Activated T-cell treated with anti-CD3 and anti-CD28 coated beads, Interleukin-2, amount 50 U/mL, for 72 hours (primary cell): ENCODE results near the gene ADM. TPM values are rescaled to one million over a fixed set of nuclear protein-coding genes. Genes with fewer than 3 reads are reported as not detected.

Source experiments
- ATAC-seq, 2 donors: fragments of 150-1000 bp; cut with Tn5 transposase; replicated peaks in 1 of 2; 2 replicates each; pipeline ENCODE4 v1.10.0; 2021; ENCODE audit warnings: moderate library complexity in 2 of 2, mild to moderate bottlenecking in 1 of 2
- DNase-seq, 2 donors: peaks; one replicate each; pipeline ENCODE4 v3.0.0; 2021 to 2022; ENCODE audit warnings: mixed read lengths in 1 of 2
- H3K27ac Mint-ChIP-seq: one replicate; pipeline ENCODE4 v1.8.0; 2022; ENCODE audit warnings: mild to moderate bottlenecking, moderate library complexity, mixed read lengths
- H3K27me3 Mint-ChIP-seq: one replicate; pipeline ENCODE4 v1.8.0; 2022; ENCODE audit warnings: low read depth, mixed read lengths
- H3K36me3 Mint-ChIP-seq, 2 donors: one replicate each; pipeline ENCODE4 v1.8.0; 2022; ENCODE audit warnings: mixed read lengths in 2 of 2, mild to moderate bottlenecking in 1 of 2; ENCODE audit not compliant: insufficient read depth in 2 of 2
- H3K4me1 Mint-ChIP-seq: one replicate; pipeline ENCODE4 v1.8.0; 2022; ENCODE audit warnings: low read depth, mixed read lengths
- H3K4me3 Mint-ChIP-seq, 2 donors: one replicate each; pipeline ENCODE4 v1.8.0; 2022; ENCODE audit warnings: mild to moderate bottlenecking in 2 of 2, mixed read lengths in 2 of 2, moderate library complexity in 2 of 2
- H3K9me3 Mint-ChIP-seq, 2 donors: one replicate each; pipeline ENCODE4 v1.8.0; 2022; ENCODE audit warnings: mixed read lengths in 2 of 2
- total RNA-seq, 2 donors: library from RNA; stranded (reverse); gene quantifications; one replicate each; pipeline ENCODE4 v1.2.3, GENCODE V29; 2022

Gene ADM
- total RNA-seq, 2 donors from 2014 or later, result 2.0 to 4.6 TPM

DNA sequence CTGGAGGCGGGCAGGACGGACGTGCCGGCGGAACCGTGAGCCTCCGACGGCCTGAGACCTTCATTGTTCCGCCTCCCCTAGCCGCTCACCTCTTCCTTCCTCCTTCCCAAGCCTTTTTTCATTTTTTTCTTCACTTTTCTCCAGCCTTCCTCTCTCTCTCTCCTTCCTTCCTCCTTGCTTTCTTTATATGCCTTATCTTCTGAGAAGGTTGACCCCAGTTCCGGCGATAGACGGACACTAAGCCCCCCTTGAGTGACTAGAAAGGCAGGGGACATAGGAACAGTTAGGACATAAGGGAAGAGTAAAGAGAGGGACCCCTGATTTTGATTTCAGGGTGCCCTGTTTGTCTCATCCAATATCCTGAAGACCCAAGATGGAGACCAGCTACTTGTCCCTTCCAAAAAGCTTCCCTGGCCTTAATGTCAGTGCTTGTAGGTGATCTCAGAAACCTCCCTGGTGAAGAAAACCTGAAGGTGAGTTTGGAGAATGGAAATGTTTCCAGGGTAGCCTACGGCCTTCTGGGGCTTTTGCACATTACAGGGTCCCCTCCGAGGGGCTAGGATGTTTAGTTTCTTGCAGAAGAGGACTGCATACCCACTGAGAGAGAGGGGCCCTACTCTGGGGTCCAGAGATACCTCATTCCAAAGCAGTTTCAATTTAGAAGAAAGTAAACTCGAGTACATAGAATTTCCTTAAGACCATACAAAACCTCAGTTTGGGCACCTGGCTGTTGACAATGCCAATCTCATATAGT lies 3.5 kb downstream of the ADM start:
- Mint-ChIP-seq H3K4me1 (peaks cover 54% of the 10 kb centered on the region), H3K36me3 (peaks cover 0 to 4% of the 10 kb centered on the region in 2 donors), H3K4me3 (peak overlapping the region; percentile 92 to 93), H3K27ac (peak overlapping the region; percentile 7), H3K27me3 (peaks cover 48% of the 10 kb centered on the region), H3K9me3 (no peaks in the 10 kb centered on the region)
- DNase-seq (no peak), ATAC-seq (no peak)

DNA sequence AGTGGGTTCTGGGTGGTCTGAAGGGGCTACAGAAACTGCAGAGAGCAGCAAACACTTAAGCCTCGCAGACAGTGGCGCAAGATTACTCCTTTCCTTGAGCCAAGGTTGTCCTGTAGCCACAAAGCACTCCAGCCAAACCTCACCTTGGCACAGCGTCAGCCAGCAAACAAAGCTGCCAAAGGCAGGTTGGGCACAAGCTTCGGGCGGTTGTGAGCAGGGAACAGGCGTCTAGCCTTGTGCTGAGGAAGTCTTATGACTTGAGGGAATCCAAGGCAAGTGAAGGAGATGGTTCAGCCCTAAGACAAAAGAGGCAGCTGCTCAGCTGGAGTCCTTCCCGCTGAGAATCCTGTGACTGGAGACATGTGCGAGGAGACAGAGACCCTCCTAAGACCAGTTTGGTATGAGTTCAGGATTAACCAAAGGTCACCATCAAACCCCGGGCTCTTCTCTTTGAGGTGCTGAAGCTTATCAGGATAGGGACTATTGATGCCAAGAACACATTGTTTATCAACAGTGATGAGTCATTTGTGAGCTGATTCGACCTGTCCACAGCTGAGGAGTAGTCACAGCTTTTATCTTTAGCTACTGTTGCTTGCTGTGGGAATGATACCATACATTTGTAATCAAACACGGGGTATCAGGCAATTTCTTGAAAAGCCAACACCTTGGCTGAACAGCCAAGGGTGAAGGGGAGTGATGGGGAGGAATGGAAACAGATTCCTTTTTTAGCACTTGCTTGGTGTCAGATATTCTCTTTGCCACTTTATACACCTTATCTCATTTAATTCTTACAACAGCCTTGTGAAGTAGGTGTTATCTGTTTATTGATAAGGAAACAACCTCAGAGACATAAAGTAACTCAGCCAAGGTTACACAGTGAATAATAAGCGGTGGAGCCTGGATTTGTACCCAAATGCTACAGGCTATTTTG lies 4.6 kb downstream of the ADM start:
- peaks cover 43% of the 10 kb centered on the region for H3K4me1 Mint-ChIP-seq
- H3K27ac Mint-ChIP-seq, result no peak overlapping the region
- no peak for DNase-seq
- peaks cover 38% of the 10 kb centered on the region for H3K27me3 Mint-ChIP-seq
- ATAC-seq, result no peak
- peaks cover 0 to 2% of the 10 kb centered on the region in 2 donors for H3K36me3 Mint-ChIP-seq
- H3K4me3 Mint-ChIP-seq, result peak overlapping the region in 1 of 2 donors; percentile 93
- H3K9me3 Mint-ChIP-seq, result no peaks in the 10 kb centered on the region

DNA sequence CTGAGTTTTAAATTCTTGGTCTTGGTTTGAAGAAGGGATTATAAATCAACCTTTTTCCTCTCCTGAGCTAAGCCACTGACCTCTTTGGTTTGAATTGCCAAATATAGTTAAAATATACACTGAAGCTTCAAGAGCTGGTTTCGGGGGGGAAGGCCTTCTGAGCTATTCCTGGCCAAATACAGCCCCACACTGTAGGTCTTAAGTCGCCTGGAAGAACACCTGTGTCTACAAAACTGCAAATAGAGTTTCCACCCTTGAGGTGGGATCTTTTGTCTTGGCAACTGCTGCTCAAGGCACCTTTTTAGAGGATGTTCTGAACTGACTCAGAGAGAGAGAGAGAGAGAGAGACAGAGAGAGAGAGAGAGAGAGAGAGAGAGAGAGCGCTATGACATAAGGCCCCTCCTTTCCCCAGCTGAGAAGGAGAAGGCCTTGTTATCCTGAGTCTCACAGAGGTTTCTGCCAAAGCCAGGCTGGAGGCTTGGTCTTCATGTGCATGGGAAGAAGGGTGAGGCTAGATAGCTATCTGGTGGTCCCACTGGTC lies 5.5 kb downstream of the ADM start:
- peaks cover 0 to 2% of the 10 kb centered on the region in 2 donors for H3K36me3 Mint-ChIP-seq
- peak overlapping the region in 1 of 2 donors; percentile 7 for H3K4me3 Mint-ChIP-seq
- H3K9me3 Mint-ChIP-seq, result no peaks in the 10 kb centered on the region
- H3K4me1 Mint-ChIP-seq, result peaks cover 41% of the 10 kb centered on the region
- H3K27ac Mint-ChIP-seq, result no peak overlapping the region
- DNase-seq (no peak), ATAC-seq (no peak)
- H3K27me3 Mint-ChIP-seq, result peaks cover 32% of the 10 kb centered on the region

DNA sequence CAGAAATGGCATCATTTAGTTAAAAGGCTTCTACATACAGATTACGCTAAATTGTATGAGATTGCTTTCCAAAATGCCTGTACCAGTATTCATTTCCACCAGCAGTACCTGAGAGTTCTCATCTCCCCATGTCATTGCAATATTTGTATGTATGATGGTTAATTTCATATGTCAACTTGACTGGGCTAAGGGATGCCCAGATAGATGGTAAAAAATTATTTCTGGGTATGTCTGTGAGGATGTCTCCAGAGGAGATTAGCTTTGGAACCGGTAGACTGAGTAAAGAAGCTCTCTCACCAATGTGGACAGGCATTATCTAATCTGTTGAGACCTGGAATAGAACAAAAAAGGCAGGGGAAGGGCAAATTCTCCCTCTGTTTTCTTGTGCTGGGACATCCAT lies 6.9 kb downstream of the ADM start:
- Mint-ChIP-seq H3K27me3 (peaks cover 23% of the 10 kb centered on the region), H3K4me1 (peaks cover 27% of the 10 kb centered on the region), H3K27ac (no peak overlapping the region), H3K36me3 (peaks cover 0 to 2% of the 10 kb centered on the region in 2 donors), H3K9me3 (no peaks in the 10 kb centered on the region), H3K4me3 (no peak overlapping the region)
- DNase-seq (no peak), ATAC-seq (no peak)

DNA sequence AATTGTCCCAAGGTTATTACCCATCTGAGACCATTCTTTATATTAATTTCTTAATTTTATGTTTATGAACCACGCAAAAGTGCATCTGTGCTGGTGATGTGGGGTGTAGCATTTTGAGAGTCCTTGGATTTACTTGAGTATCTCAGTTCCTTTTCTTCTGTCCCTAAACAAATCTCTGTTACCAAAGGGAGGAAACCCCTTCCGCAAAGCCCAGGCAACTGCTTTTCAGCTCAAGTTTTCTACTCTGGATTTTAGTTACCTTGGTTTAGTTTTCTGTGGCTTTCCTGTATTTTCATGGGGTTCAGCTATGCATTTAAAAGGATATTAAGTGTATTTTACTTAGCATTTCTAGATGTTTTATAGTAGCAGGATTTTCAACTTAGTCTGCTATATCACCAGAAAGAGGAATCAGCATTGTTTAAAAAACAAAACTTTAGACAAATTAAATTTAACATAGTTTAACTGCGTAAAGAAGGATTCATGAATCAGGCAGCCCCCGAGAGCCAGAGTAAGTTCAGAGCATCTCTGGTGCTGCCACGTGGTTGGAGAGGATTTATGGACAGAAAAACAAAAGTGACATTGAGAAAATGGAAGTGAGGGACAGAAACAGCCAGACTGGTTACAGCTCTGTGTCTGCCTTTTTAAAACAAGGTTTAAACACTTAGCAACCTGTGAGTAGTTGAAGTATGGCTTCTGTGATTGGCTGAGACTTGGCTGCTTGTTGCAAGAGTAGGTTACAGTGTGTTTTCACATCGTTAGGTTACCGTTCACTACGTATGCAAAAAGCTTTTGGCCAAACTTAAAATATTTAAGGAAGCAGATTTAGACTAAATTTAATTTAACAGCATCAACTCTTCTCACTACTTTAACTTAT lies 9.6 kb downstream of the ADM start:
- H3K27me3 Mint-ChIP-seq, result peaks cover 12% of the 10 kb centered on the region
- H3K4me1 Mint-ChIP-seq, result peaks cover 18% of the 10 kb centered on the region
- H3K27ac Mint-ChIP-seq, result no peak overlapping the region
- no peaks in the 10 kb centered on the region for H3K36me3 Mint-ChIP-seq
- no peak overlapping the region for H3K4me3 Mint-ChIP-seq
- H3K9me3 Mint-ChIP-seq, result no peaks in the 10 kb centered on the region
- DNase-seq (peak; percentile 20 to 22), ATAC-seq (peak; percentile 87)

DNA sequence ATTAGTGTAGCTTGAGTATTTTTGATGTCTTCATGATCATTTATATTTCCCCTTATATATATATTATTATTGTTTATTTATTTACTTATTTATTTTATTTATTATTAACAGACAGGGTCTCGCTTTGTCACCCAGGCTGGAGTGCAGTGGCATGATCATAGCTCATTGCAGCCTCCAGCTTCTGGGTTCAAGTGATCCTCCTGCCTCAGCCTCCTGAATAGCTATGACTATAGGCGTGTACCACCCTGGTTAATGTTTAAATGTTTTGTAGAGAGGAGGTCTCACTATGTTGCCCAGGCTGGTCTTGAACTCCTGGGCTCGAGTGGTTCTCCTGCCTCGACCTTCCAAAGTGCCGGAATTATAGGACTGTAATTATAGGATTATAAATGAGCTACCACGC lies 10.2 kb downstream of the ADM start:
- no peaks in the 10 kb centered on the region for H3K36me3 Mint-ChIP-seq
- ATAC-seq, result no peak
- H3K27me3 Mint-ChIP-seq, result peaks cover 7% of the 10 kb centered on the region

DNA sequence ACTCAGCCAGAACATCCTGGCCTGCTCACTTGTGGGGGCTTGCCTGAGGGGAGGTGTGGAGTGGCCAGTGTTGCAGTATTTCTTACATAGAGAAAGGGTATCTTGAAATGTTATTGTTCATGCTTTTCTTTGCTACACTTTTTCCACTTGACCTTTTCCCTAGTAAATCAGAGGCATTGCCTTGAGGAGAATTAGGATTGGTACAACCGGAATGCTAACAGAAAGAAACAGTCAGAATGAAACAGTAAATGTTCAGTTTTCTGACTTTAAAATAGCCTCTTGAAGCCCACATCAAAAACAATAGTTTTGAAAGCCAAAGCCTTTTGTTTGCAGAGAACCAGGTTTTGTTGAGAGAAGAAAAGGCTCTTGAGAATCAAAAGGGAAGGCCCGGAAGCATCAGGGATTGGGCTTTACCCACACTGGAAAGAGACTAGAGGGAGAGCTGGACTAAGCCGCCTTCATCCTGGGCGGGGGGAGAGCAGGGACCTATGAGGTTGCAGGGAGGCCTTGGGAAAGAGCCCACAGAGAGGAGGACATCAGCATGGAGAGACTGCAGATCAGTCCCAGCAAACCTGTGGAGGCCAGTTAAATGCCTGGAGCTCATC lies 12.4 kb downstream of the ADM start:
- ATAC-seq, result no peak
- no peak overlapping the region for H3K27ac Mint-ChIP-seq

More for the DNA sequence above, 10.2 kb downstream of the ADM start:
- DNase-seq, result no peak
- Mint-ChIP-seq H3K27ac (no peak overlapping the region), H3K4me3 (no peak overlapping the region), H3K9me3 (no peaks in the 10 kb centered on the region), H3K4me1 (peaks cover 13% of the 10 kb centered on the region)

DNA sequence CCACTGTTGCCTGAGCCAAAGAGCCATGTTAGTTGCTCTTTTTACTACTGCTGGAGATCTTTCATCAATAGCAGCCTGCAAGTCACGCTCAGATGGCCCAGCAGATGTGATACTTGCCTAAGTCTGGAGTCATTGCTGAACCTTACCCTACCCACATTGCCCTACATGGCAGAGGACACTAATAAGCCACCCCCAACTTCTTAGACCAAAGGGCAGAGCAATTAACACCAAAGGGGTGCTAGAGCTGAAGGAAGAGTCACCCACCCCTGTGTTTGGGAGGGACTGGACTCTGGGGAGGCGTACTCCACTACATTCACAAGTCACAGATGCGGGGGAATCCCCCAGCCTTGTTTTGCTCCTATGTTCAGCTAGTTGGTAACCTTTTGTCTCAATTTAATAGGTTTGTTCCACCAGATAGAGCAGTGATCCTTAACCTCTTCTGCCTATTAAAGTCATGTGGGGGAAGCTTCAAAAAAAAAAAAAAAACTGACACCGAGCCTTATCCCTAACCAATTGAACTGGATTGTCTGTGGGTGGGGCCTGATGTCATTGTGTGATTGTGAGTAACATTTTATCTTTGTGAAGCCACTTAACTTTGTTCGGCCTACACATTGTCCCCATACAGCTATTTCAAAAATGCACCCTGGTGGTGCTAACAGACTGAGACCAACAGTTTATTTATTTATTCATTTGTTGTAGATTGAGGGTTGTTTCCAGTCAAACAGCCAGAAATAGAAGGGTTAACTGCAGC lies 13.1 kb downstream of the ADM start:
- H3K9me3 Mint-ChIP-seq, result no peaks in the 10 kb centered on the region
- peaks cover 7% of the 10 kb centered on the region for H3K27me3 Mint-ChIP-seq
- H3K4me3 Mint-ChIP-seq, result no peak overlapping the region
- DNase-seq (no peak), ATAC-seq (peak in 1 of 2 donors; percentile 27)
- no peaks in the 10 kb centered on the region for H3K36me3 Mint-ChIP-seq
- no peak overlapping the region for H3K27ac Mint-ChIP-seq
- peaks cover 21% of the 10 kb centered on the region for H3K4me1 Mint-ChIP-seq

More for the DNA sequence above, 12.4 kb downstream of the ADM start:
- no peaks in the 10 kb centered on the region for H3K36me3 Mint-ChIP-seq
- H3K4me1 Mint-ChIP-seq, result peaks cover 14% of the 10 kb centered on the region
- H3K9me3 Mint-ChIP-seq, result no peaks in the 10 kb centered on the region
- peaks cover 7% of the 10 kb centered on the region for H3K27me3 Mint-ChIP-seq
- H3K4me3 Mint-ChIP-seq, result no peak overlapping the region
- DNase-seq, result no peak

DNA sequence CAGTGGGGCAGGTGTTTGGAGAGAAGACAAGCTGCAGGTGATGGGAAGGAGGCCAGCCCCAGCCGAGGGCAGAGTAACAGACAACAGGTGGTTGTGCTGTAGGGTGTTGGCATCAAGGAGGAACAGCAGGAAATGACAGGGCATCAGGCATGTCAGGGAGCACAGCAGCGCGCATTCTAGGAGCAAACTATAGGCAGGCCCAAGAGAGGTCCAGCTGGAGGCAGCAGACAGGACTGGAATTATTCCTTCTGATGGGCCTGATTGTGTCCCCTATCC lies 13.6 kb downstream of the ADM start:
- H3K4me3 Mint-ChIP-seq, result no peak overlapping the region
- no peaks in the 10 kb centered on the region for H3K36me3 Mint-ChIP-seq
- peaks cover 26% of the 10 kb centered on the region for H3K4me1 Mint-ChIP-seq
- H3K9me3 Mint-ChIP-seq, result no peaks in the 10 kb centered on the region
- H3K27ac Mint-ChIP-seq, result no peak overlapping the region
- DNase-seq (no peak), ATAC-seq (no peak)
- H3K27me3 Mint-ChIP-seq, result peaks cover 11% of the 10 kb centered on the region

DNA sequence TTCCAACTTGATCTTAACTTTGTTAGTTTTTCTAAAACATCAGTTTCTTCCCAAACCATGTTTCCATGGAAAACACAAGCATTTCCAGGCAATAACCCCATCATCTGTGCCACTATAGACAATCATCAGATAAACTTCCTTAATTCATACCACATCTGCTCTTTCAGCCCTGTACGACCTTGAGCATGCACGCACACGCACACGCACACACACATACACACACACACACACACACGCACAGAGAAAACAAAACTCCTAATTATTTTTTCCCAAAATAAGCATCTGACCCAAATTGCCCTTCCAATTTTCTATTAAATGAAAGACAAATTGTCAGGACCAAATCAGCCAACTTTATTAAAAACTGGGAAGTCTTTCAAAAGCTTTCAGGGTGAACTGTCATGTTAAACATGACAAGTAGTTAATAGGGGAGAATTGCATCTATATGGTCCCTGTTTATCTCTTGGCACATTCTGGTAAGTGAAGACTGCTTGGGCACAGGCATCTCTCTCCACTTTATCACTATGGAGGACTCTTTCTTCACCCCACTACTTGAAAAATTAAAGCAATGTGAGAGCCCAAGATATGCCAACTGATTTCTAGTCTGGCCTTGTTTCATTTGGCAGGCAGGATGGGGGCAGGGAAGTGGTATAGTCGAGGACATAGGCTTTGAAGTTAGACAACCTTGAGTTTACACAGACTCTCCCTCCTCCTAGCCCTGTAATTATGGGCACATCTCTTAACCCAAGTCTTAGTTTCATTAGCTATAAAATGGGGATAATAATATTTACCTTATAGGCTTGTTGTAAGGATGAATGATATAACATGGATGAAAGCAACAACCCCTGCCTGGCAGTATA lies 15.1 kb downstream of the ADM start:
- Mint-ChIP-seq H3K4me3 (no peak overlapping the region), H3K9me3 (no peaks in the 10 kb centered on the region), H3K27me3 (peaks cover 19% of the 10 kb centered on the region), H3K27ac (no peak overlapping the region), H3K4me1 (peaks cover 28% of the 10 kb centered on the region), H3K36me3 (no peaks in the 10 kb centered on the region)
- DNase-seq (no peak), ATAC-seq (no peak)

DNA sequence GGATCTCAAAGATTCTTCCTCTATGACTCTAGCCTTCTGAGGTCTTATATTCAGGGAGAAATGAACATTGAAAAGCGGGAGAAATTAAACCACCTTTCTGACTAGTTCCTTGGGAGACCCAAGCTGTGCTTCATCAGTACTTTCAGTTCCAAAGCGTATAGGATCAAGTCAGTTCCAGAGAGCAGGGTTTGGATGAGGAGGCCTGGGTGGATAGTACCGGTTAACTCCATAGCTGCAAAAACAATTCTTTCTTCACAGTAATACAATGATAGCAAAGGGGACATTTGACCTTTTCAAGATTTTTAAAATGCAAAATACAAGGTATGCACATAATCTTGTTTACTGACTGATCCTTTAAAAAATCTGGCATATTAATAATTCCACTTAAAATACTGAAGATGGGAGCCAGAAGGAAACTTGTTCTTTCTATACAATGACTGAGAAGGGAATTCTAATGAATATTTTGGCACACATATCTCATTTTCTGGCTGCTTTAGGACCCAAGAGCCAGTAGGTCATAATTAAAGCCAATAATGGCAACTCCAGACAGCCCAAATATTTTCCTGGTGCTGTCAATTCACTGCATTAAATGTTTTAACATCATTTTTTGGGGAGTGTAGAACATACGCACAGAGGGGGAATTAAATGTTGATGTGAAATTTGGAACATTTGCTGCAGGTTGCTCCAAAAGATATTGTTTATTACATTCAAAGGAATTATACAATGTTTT lies 16.0 kb downstream of the ADM start:
- H3K4me1 Mint-ChIP-seq, result peaks cover 28% of the 10 kb centered on the region
- H3K9me3 Mint-ChIP-seq, result no peaks in the 10 kb centered on the region
- H3K27me3 Mint-ChIP-seq, result peaks cover 26% of the 10 kb centered on the region
- DNase-seq (no peak), ATAC-seq (no peak)
- no peaks in the 10 kb centered on the region for H3K36me3 Mint-ChIP-seq
- H3K4me3 Mint-ChIP-seq, result no peak overlapping the region
- H3K27ac Mint-ChIP-seq, result no peak overlapping the region
